ENCODE measurements around the gene COX20. TPM values are rescaled to one million over a fixed set of nuclear protein-coding genes. Genes with fewer than 3 reads are reported as not detected.

COX20 gene
- polyA plus RNA-seq, 1 of the 3 experiments (the other 2 are of a cell fraction), result 24.8 TPM

DNA sequence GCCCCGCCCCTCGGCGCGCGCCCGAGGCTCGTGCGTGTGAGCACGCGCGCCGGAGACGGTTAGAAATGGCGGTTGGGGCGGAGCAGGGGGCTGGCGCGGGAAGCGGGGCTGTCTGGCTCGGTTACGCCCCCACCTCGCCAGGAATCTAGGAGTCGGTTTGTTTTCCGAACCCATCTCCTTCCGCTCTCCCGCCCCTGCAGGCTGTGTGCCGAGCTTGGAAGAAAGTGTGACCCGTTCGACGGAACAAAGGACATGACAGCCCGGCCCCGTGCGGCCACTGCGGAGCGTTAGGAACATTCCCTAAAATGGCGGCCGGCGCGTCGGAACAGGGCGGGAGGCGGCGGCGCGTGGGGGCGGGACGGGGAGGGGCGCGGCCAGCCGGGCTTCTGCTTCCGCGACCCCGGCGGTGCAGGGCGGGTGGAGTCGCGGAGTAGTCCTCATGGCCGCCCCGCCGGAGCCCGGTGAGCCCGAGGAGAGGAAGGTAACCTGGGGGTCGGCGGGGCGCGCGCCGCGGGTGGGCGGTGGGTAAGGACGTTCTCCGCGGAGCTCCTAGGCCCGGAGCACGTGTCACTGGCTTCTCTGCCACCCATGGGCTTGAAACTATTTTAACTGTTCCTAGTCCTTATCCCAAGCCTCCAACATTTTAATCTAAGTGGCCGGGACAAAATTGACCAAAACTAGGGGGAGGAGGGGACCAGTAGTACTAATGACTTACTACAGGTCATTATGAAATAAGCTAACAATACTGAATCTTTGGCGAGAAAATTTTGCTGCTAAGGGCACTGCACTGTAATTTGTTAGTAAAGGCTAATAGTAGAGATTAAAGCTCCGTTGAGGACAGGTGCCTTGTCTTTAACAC lies at the start of gene COX20 (continued):
- TF ChIP-seq EP300 (IDR thresholded peaks at IDR 0.05; ENCODE audit: borderline replicate concordance in 1 of 2, low read depth in 1 of 2, low read length in 1 of 2) (peak; percentile 20 to 38; a peak in 1 of 4 replicates), RFX5 (IDR thresholded peaks at IDR 0.05; ENCODE audit: low read length) (no peak), YY1 (IDR thresholded peaks at IDR 0.05; ENCODE audit: low read depth) (peak; percentile 91), MEF2A (IDR thresholded peaks at IDR 0.05; ENCODE audit: borderline replicate concordance, low read depth) (no peak), TAF1 (IDR thresholded peaks at IDR 0.05; ENCODE audit: borderline replicate concordance, low read depth, low read length) (peak; percentile 91)
- TF ChIP-seq, protein P1, sequence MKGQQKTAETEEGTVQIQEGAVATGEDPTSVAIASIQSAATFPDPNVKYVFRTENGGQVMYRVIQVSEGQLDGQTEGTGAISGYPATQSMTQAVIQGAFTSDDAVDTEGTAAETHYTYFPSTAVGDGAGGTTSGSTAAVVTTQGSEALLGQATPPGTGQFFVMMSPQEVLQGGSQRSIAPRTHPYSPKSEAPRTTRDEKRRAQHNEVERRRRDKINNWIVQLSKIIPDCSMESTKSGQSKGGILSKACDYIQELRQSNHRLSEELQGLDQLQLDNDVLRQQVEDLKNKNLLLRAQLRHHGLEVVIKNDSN (IDR thresholded peaks at IDR 0.05; ENCODE audit: borderline replicate concordance, low read depth), result no peak; the same call in 1 of the 2 replicates
- TF ChIP-seq, protein P2, sequence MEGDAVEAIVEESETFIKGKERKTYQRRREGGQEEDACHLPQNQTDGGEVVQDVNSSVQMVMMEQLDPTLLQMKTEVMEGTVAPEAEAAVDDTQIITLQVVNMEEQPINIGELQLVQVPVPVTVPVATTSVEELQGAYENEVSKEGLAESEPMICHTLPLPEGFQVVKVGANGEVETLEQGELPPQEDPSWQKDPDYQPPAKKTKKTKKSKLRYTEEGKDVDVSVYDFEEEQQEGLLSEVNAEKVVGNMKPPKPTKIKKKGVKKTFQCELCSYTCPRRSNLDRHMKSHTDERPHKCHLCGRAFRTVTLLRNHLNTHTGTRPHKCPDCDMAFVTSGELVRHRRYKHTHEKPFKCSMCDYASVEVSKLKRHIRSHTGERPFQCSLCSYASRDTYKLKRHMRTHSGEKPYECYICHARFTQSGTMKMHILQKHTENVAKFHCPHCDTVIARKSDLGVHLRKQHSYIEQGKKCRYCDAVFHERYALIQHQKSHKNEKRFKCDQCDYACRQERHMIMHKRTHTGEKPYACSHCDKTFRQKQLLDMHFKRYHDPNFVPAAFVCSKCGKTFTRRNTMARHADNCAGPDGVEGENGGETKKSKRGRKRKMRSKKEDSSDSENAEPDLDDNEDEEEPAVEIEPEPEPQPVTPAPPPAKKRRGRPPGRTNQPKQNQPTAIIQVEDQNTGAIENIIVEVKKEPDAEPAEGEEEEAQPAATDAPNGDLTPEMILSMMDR (IDR thresholded peaks at IDR 0.05), result no peak
- TF ChIP-seq, protein P3, sequence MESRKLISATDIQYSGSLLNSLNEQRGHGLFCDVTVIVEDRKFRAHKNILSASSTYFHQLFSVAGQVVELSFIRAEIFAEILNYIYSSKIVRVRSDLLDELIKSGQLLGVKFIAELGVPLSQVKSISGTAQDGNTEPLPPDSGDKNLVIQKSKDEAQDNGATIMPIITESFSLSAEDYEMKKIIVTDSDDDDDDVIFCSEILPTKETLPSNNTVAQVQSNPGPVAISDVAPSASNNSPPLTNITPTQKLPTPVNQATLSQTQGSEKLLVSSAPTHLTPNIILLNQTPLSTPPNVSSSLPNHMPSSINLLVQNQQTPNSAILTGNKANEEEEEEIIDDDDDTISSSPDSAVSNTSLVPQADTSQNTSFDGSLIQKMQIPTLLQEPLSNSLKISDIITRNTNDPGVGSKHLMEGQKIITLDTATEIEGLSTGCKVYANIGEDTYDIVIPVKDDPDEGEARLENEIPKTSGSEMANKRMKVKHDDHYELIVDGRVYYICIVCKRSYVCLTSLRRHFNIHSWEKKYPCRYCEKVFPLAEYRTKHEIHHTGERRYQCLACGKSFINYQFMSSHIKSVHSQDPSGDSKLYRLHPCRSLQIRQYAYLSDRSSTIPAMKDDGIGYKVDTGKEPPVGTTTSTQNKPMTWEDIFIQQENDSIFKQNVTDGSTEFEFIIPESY (IDR thresholded peaks at IDR 0.05; ENCODE audit: borderline replicate concordance, low read depth), result peak; percentile 52

DNA sequence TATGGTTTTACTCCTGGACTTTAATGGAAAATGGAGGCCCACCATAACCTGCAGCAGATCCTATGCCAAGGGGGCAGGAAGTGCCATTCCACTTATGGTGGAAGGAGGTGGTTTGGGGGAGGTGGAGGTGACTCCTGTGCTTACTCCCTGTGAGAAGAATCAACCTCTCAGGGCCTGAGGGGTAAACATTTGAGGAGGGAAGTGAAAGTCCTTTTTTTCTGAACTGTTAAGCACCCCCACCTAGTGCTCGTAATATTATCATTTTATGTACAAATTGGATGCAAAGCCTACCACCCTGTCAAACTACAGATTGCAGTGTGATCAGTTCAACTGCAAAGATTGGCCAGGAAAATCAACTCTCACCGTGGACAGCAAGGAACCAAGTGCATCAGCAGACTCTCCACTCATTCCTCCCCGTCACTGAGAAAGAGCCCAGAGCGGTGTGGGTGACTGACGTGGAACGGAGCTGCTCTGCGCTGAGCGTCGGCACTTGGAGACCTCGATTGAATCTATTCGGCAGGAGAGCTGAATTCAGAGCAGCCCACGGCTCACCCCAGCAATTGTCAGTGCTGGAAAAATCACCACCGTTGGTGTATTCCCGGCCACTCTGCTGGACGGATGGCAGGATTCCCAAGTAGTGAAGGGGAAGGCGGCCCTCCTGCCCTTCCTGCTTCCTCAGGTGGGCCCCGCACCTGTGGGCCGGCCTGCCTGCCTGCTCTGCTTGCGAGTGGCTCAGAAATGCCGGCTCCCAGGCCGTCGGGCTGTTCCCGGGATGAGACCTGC lies 46.8 kb upstream of the COX20 start:
- no peak overlapping the region for H3K4me2 ChIP-seq
- no peaks in the 10 kb centered on the region for H3F3A ChIP-seq (replicated peaks; ENCODE audit: insufficient read depth)
- H3K4me3 ChIP-seq (ENCODE audit: low read depth in 2 of 2, low read length in 1 of 2), result no peak overlapping the region
- H3K27ac ChIP-seq (ENCODE audit: low read depth in 2 of 2, low read length in 1 of 2), result no peak overlapping the region
- CTCF ChIA-PET, result interaction anchor here (1.5 to 3.2 kb wide), 4 partner anchors 8 to 254 kb away, joined by 4 to 15 read pairs (median 6); no protein-coding TSS in a partner anchor
- TF ChIP-seq, protein P2 (IDR thresholded peaks at IDR 0.05), result no peak
- TF ChIP-seq RFX5 (IDR thresholded peaks at IDR 0.05; ENCODE audit: low read length), result no peak
- no peak for TF ChIP-seq SIN3A (IDR thresholded peaks at IDR 0.05; ENCODE audit: borderline replicate concordance, low read depth, low read length)
- no peak for TF ChIP-seq FOXM1 (IDR thresholded peaks at IDR 0.05; ENCODE audit: low read depth)
- no peak for TF ChIP-seq EP300 (IDR thresholded peaks at IDR 0.05; ENCODE audit: borderline replicate concordance in 1 of 2, low read depth in 1 of 2, low read length in 1 of 2)
- TF ChIP-seq RAD21 (IDR thresholded peaks at IDR 0.05; ENCODE audit: low read length), result no peak
- TF ChIP-seq RXRA (IDR thresholded peaks at IDR 0.05; ENCODE audit: borderline replicate concordance, low read depth), result no peak
- TF ChIP-seq, protein P4, sequence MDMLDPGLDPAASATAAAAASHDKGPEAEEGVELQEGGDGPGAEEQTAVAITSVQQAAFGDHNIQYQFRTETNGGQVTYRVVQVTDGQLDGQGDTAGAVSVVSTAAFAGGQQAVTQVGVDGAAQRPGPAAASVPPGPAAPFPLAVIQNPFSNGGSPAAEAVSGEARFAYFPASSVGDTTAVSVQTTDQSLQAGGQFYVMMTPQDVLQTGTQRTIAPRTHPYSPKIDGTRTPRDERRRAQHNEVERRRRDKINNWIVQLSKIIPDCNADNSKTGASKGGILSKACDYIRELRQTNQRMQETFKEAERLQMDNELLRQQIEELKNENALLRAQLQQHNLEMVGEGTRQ (IDR thresholded peaks at IDR 0.05; ENCODE audit: borderline replicate concordance, low read depth, low read length), result no peak
- no peak for TF ChIP-seq YY1 (IDR thresholded peaks at IDR 0.05; ENCODE audit: low read depth)
- TF ChIP-seq TCF12 (IDR thresholded peaks at IDR 0.05), result no peak
- TF ChIP-seq, protein P3 (IDR thresholded peaks at IDR 0.05; ENCODE audit: borderline replicate concordance, low read depth), result no peak
- 90% methylated on average over 14 of the region's 23 CpGs for WGBS (ENCODE audit: low lambda C conversion rate)
- no peaks in the 10 kb centered on the region for H4K20me1 ChIP-seq (ENCODE audit: insufficient read depth)
- H2AFZ ChIP-seq (ENCODE audit: low read depth), result no peak overlapping the region
- no peaks in the 10 kb centered on the region for H3K4me1 ChIP-seq (ENCODE audit: control insufficient read depth in 1 of 2, insufficient read depth in 2 of 2, low read depth in 1 of 2, low read length in 1 of 2)
- no peaks in the 10 kb centered on the region for H3K9me3 ChIP-seq
- no peaks in the 10 kb centered on the region for H3K27me3 ChIP-seq (ENCODE audit: insufficient read depth)
- no peaks in the 10 kb centered on the region; the same call in 1 of the 2 replicates for H3K79me2 ChIP-seq (ENCODE audit: insufficient read depth)
- no peak overlapping the region for H3K9ac ChIP-seq
- POLR2A ChIA-PET, result no interaction called here
- no peak for DNase-seq
- no peaks in the 10 kb centered on the region for H3K36me3 ChIP-seq (replicated peaks in 1 of 2; ENCODE audit: control insufficient read depth in 1 of 2, insufficient read depth in 2 of 2, low read length in 1 of 2)
- H3K9me2 ChIP-seq, result no peaks in the 10 kb centered on the region
